Progenitor cell of endocrine pancreas (in vitro differentiated cells): ENCODE measurements around the gene ADD1. TPM values are rescaled to one million over a fixed set of nuclear protein-coding genes. Genes with fewer than 3 reads are reported as not detected.

Experiments used
- DNase-seq: peaks from one replicate; pipeline ENCODE4 v3.0.0; 2021; ENCODE audit warnings: low spot score; ENCODE audit not compliant: unreplicated experiment
- H3K27ac Mint-ChIP-seq: 2 replicates; pipeline ENCODE4 v1.8.0; 2021; ENCODE audit warnings: mild to moderate bottlenecking, moderate library complexity, mixed read lengths
- H3K27me3 Mint-ChIP-seq: 2 replicates; pipeline ENCODE4 v1.8.0; 2021; ENCODE audit warnings: mixed read lengths
- H3K36me3 Mint-ChIP-seq: 2 replicates; pipeline ENCODE4 v1.8.0; 2022; ENCODE audit warnings: mixed read lengths; ENCODE audit not compliant: insufficient read depth
- H3K4me1 Mint-ChIP-seq: 2 replicates; pipeline ENCODE4 v1.8.0; 2021; ENCODE audit warnings: low read depth, mixed read lengths
- H3K4me3 Mint-ChIP-seq: 2 replicates; pipeline ENCODE4 v1.8.0; 2021; ENCODE audit warnings: low read depth, mild to moderate bottlenecking, moderate library complexity, mixed read lengths
- H3K9me3 Mint-ChIP-seq: 2 replicates; pipeline ENCODE4 v1.8.0; 2021; ENCODE audit warnings: low read depth, mixed read lengths
- CTCF ChIP-seq: fragments of 200-600 bp; sonication (generic); IDR thresholded peaks from one replicate; pipeline ENCODE4 v1.5.0; 2021; ENCODE audit warnings: antibody characterized with exemption, mild to moderate bottlenecking; ENCODE audit not compliant: unreplicated experiment
- total RNA-seq: library from RNA; stranded (reverse); gene quantifications from 2 replicates; pipeline ENCODE4 v1.2.1, GENCODE V29; 2021

ADD1 gene
- total RNA-seq, 1 donor from 2014 or later: 271 TPM

GRCh38 chr4:2878346-2878745 lies 34.7 kb downstream of the ADD1 start:
- H3K4me1 Mint-ChIP-seq: peaks cover 13% of the 10 kb centered on the region
- DNase-seq: no peak
- H3K27ac Mint-ChIP-seq: peak overlapping the region; percentile 46
- no peak for TF ChIP-seq CTCF
- H3K9me3 Mint-ChIP-seq: no peaks in the 10 kb centered on the region
- no peaks in the 10 kb centered on the region for H3K27me3 Mint-ChIP-seq
- H3K4me3 Mint-ChIP-seq: no peak overlapping the region
- H3K36me3 Mint-ChIP-seq: peaks cover 28% of the 10 kb centered on the region

- Mint-ChIP-seq H3K27ac (peak overlapping the region; percentile 46), H3K36me3 (peaks cover 32% of the 10 kb centered on the region)
- TF ChIP-seq CTCF: no peak
Measured at GRCh38 chr4:2879026-2879425, 35.4 kb downstream of the ADD1 start.

GRCh38 chr4:2881431-2881830 lies 37.8 kb downstream of the ADD1 start:
- no peak for TF ChIP-seq CTCF
- no peaks in the 10 kb centered on the region for H3K27me3 Mint-ChIP-seq
- H3K4me1 Mint-ChIP-seq: peaks cover 9% of the 10 kb centered on the region
- no peak overlapping the region for H3K4me3 Mint-ChIP-seq
- H3K9me3 Mint-ChIP-seq: no peaks in the 10 kb centered on the region
- no peak for DNase-seq
- H3K27ac Mint-ChIP-seq: no peak overlapping the region
- peaks cover 41% of the 10 kb centered on the region for H3K36me3 Mint-ChIP-seq

More at GRCh38 chr4:2879026-2879425, 35.4 kb downstream of the ADD1 start:
- Mint-ChIP-seq H3K9me3 (no peaks in the 10 kb centered on the region), H3K4me1 (peaks cover 10% of the 10 kb centered on the region), H3K4me3 (no peak overlapping the region), H3K27me3 (no peaks in the 10 kb centered on the region)
- DNase-seq: no peak

GRCh38 chr4:2882341-2882740 lies 38.7 kb downstream of the ADD1 start:
- Mint-ChIP-seq H3K27me3 (no peaks in the 10 kb centered on the region), H3K4me3 (no peak overlapping the region), H3K36me3 (peaks cover 39% of the 10 kb centered on the region), H3K4me1 (peaks cover 11% of the 10 kb centered on the region), H3K27ac (no peak overlapping the region), H3K9me3 (no peaks in the 10 kb centered on the region)
- TF ChIP-seq CTCF: no peak
- DNase-seq: no peak

GRCh38 chr4:2886161-2886560 lies 42.5 kb downstream of the ADD1 start:
- no peaks in the 10 kb centered on the region for H3K9me3 Mint-ChIP-seq
- H3K27me3 Mint-ChIP-seq: no peaks in the 10 kb centered on the region
- TF ChIP-seq CTCF: no peak

More at GRCh38 chr4:2886161-2886560, 42.5 kb downstream of the ADD1 start:
- peaks cover 24% of the 10 kb centered on the region for H3K36me3 Mint-ChIP-seq
- H3K4me3 Mint-ChIP-seq: no peak overlapping the region
- no peak for DNase-seq
- no peak overlapping the region for H3K27ac Mint-ChIP-seq
- peaks cover 10% of the 10 kb centered on the region for H3K4me1 Mint-ChIP-seq
